Measurements from ENCODE around the gene PIP4K2A. TPM values are rescaled to one million over a fixed set of nuclear protein-coding genes. Genes with fewer than 3 reads are reported as not detected.

Gene PIP4K2A
- total RNA-seq, 1 donor from 2014 or later: 110 TPM

- Mint-ChIP-seq H3K27ac (ENCODE audit: unreplicated experiment) (no peak overlapping the region), H3K4me3 (ENCODE audit: unreplicated experiment) (no peak overlapping the region), H3K4me1 (ENCODE audit: unreplicated experiment) (no peaks in the 10 kb centered on the region), H3K36me3 (ENCODE audit: low read depth, unreplicated experiment) (no peaks in the 10 kb centered on the region), H3K27me3 (ENCODE audit: unreplicated experiment) (no peaks in the 10 kb centered on the region), H3K9me3 (ENCODE audit: unreplicated experiment) (no peaks in the 10 kb centered on the region)
- no peak for TF ChIP-seq CTCF (IDR thresholded peaks at IDR 0.05; ENCODE audit: unreplicated experiment)
- no peak for DNase-seq (ENCODE audit: low spot score)
Observed at GRCh38 chr10:22491480-22491879, 222.9 kb downstream of the PIP4K2A start.

GRCh38 chr10:22489975-22490374, 224.4 kb downstream of the PIP4K2A start:
- H3K27me3 Mint-ChIP-seq (ENCODE audit: unreplicated experiment): no peaks in the 10 kb centered on the region
- no peaks in the 10 kb centered on the region for H3K4me1 Mint-ChIP-seq (ENCODE audit: unreplicated experiment)
- no peak for TF ChIP-seq CTCF (IDR thresholded peaks at IDR 0.05; ENCODE audit: unreplicated experiment)
- no peak overlapping the region for H3K27ac Mint-ChIP-seq (ENCODE audit: unreplicated experiment)
- no peaks in the 10 kb centered on the region for H3K9me3 Mint-ChIP-seq (ENCODE audit: unreplicated experiment)
- no peak overlapping the region for H3K4me3 Mint-ChIP-seq (ENCODE audit: unreplicated experiment)
- DNase-seq (ENCODE audit: low spot score): no peak
- no peaks in the 10 kb centered on the region for H3K36me3 Mint-ChIP-seq (ENCODE audit: low read depth, unreplicated experiment)

- Mint-ChIP-seq H3K4me3 (ENCODE audit: unreplicated experiment) (no peak overlapping the region), H3K27ac (ENCODE audit: unreplicated experiment) (no peak overlapping the region), H3K27me3 (ENCODE audit: unreplicated experiment) (no peaks in the 10 kb centered on the region)
Observed at GRCh38 chr10:22489467-22489866, 224.9 kb downstream of the PIP4K2A start.

GRCh38 chr10:22486431-22486830, 227.9 kb downstream of the PIP4K2A start:
- Mint-ChIP-seq H3K36me3 (ENCODE audit: low read depth, unreplicated experiment) (no peaks in the 10 kb centered on the region), H3K4me3 (ENCODE audit: unreplicated experiment) (no peak overlapping the region), H3K4me1 (ENCODE audit: unreplicated experiment) (peaks cover 9% of the 10 kb centered on the region), H3K27ac (ENCODE audit: unreplicated experiment) (no peak overlapping the region), H3K27me3 (ENCODE audit: unreplicated experiment) (peaks cover 2% of the 10 kb centered on the region), H3K9me3 (ENCODE audit: unreplicated experiment) (no peaks in the 10 kb centered on the region)
- DNase-seq (ENCODE audit: low spot score): no peak
- TF ChIP-seq CTCF (IDR thresholded peaks at IDR 0.05; ENCODE audit: unreplicated experiment): no peak

More at GRCh38 chr10:22489467-22489866, 224.9 kb downstream of the PIP4K2A start:
- Mint-ChIP-seq H3K9me3 (ENCODE audit: unreplicated experiment) (no peaks in the 10 kb centered on the region), H3K4me1 (ENCODE audit: unreplicated experiment) (no peaks in the 10 kb centered on the region), H3K36me3 (ENCODE audit: low read depth, unreplicated experiment) (no peaks in the 10 kb centered on the region)
- DNase-seq (ENCODE audit: low spot score): no peak
- TF ChIP-seq CTCF (IDR thresholded peaks at IDR 0.05; ENCODE audit: unreplicated experiment): no peak

Other genes with a start within 250 kb of the PIP4K2A start
- 2.1 TPM for gene ARMC3, start 213.5 kb upstream of the PIP4K2A start, total RNA-seq (ENCODE audit: unreplicated experiment)

Measured in endothelial cell (in vitro differentiated cells).